Parathyroid adenoma (tissue), 2 donors: Measurements from ENCODE around the gene FUNDC2.
A peak's percentile ranks its signal among the peaks of the same experiment; 100 is the strongest.

Experiments
- H2AFZ ChIP-seq: fragments of 300-600 bp; sonication (generic); one replicate; pipeline ENCODE4 v1.7.0; 2017; ENCODE audit warnings: antibody characterized with exemption, mild to moderate bottlenecking
- H3K27ac ChIP-seq: fragments of 300-600 bp; sonication (generic); one replicate; pipeline ENCODE4 v1.7.0; 2017
- H3K27me3 ChIP-seq: fragments of 300-600 bp; sonication (generic); one replicate; pipeline ENCODE4 v1.7.0; 2017; ENCODE audit warnings: low read length; ENCODE audit not compliant: control insufficient read depth, insufficient read depth
- H3K36me3 ChIP-seq: fragments of 300-600 bp; sonication (generic); one replicate; pipeline ENCODE4 v1.7.0; 2017; ENCODE audit warnings: low read length; ENCODE audit not compliant: control insufficient read depth, insufficient read depth
- H3K4me1 ChIP-seq: fragments of 300-600 bp; sonication (generic); one replicate; pipeline ENCODE4 v1.7.0; 2017; ENCODE audit warnings: control low read depth
- H3K4me2 ChIP-seq: fragments of 300-600 bp; sonication (generic); one replicate; pipeline ENCODE4 v1.7.0; 2017; ENCODE audit warnings: low read length
- H3K4me3 ChIP-seq: fragments of 300-600 bp; sonication (generic); one replicate; pipeline ENCODE4 v1.7.0; 2017; ENCODE audit warnings: low read depth, low read length
- H3K79me2 ChIP-seq: fragments of 300-600 bp; sonication (generic); one replicate; pipeline ENCODE4 v1.7.0; 2017; ENCODE audit warnings: control low read depth
- H3K9ac ChIP-seq: fragments of 300-600 bp; sonication (generic); one replicate; pipeline ENCODE4 v1.7.0; 2017; ENCODE audit warnings: mild to moderate bottlenecking
- H3K9me3 ChIP-seq: fragments of 300-600 bp; sonication (generic); one replicate; pipeline ENCODE4 v1.7.0; 2017; ENCODE audit warnings: low read length; ENCODE audit not compliant: control insufficient read depth
- TF ChIP-seq, protein P1 (sequence below): fragments of 300-600 bp; sonication (generic); IDR thresholded peaks from one replicate; pipeline ENCODE4 v1.7.0; 2017; ENCODE audit warnings: antibody characterized with exemption, mild to moderate bottlenecking
- donor health status: primary hyperparathyroidism.

Gene FUNDC2

DNA sequence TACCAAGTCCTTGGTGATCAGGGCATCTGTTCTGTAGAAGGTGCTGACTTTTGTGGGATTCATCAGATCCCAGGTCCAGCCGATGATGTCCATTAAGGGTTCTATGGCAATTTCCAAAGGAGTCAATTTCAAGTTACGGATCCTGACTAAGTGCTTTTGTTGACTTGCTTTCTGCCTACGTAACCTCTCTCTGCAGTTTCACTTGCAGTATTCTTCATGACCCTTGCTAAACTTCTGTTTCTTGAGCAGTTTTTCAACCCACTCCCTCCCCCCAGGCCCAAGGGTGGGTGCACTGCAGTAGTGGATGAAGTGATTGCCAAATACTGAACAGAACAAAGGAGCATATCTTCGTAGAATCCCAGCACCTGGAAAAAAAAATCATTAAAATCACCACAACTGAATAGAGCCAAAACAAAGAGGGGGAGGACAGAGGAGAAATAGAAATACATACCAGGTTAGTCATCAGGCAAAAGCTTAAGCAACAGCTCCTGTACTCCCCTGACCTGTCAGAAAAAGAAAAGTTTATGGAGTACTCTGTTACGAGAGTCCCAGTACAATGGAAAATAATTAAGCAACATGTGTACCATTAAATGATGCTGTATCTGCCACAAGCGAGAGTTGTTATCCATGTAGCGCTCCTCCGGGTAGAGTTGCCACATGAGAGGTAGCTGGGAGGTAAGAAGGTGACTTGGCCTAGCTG lies 38.5 kb downstream of the FUNDC2 start:
- TF ChIP-seq, protein P1, sequence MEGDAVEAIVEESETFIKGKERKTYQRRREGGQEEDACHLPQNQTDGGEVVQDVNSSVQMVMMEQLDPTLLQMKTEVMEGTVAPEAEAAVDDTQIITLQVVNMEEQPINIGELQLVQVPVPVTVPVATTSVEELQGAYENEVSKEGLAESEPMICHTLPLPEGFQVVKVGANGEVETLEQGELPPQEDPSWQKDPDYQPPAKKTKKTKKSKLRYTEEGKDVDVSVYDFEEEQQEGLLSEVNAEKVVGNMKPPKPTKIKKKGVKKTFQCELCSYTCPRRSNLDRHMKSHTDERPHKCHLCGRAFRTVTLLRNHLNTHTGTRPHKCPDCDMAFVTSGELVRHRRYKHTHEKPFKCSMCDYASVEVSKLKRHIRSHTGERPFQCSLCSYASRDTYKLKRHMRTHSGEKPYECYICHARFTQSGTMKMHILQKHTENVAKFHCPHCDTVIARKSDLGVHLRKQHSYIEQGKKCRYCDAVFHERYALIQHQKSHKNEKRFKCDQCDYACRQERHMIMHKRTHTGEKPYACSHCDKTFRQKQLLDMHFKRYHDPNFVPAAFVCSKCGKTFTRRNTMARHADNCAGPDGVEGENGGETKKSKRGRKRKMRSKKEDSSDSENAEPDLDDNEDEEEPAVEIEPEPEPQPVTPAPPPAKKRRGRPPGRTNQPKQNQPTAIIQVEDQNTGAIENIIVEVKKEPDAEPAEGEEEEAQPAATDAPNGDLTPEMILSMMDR = no peak
- H3K27me3 ChIP-seq = no peaks in the 10 kb centered on the region
- H3K9me3 ChIP-seq = no peaks in the 10 kb centered on the region
- peaks cover 2% of the 10 kb centered on the region for H3K79me2 ChIP-seq
- peaks cover 4% of the 10 kb centered on the region for H3K4me1 ChIP-seq
- H2AFZ ChIP-seq = no peak overlapping the region
- no peak overlapping the region for H3K4me2 ChIP-seq
- no peak overlapping the region for H3K27ac ChIP-seq
- no peak overlapping the region for H3K4me3 ChIP-seq
- no peaks in the 10 kb centered on the region for H3K36me3 ChIP-seq
- H3K9ac ChIP-seq = no peak overlapping the region

DNA sequence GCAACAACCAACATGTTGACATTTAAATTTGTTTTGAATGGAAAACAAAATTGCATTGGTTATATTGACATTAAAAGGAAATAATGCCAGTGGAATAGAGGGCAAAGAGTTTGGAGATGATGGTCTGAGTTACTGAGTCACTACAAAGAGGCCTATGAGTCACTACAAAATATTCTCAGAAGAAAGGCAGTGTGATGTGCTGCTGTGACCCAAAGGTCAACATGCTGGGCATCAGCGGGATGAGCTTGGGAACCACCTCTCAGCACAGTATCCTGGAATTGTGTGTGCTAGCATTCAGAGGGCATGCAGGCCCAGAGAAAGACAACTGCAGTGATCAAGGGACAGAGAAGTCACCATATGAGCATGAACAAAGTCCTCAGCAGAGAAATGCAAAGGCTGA lies 41.5 kb downstream of the FUNDC2 start:
- H3K9ac ChIP-seq = no peak overlapping the region
- H3K27ac ChIP-seq = no peak overlapping the region
- H3K4me1 ChIP-seq = peaks cover 4% of the 10 kb centered on the region

DNA sequence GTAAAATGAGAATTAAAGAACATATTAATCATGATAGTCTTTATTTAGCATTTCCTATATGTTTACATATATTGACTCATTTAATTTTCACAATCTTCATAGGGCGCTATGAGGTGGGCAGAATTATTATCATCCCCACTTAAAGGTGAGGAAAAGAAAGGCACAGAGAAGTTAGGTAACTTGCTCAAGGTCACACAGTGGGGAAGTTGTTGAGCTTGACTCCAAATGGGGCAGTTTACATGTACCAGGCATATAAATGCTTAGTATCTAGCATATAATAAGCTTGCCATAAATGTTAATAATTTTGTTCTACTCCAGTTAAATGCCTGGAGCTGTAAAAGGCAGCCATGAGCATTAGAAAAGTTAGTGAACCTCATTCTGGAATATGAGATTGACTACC lies 42.8 kb downstream of the FUNDC2 start:
- no peak overlapping the region for H2AFZ ChIP-seq
- no peak overlapping the region for H3K9ac ChIP-seq
- TF ChIP-seq, protein P1 = no peak
- peaks cover 2% of the 10 kb centered on the region for H3K79me2 ChIP-seq
- H3K4me1 ChIP-seq = peaks cover 4% of the 10 kb centered on the region
- H3K27ac ChIP-seq = no peak overlapping the region
- no peaks in the 10 kb centered on the region for H3K9me3 ChIP-seq
- H3K4me3 ChIP-seq = no peak overlapping the region
- no peak overlapping the region for H3K4me2 ChIP-seq
- no peaks in the 10 kb centered on the region for H3K27me3 ChIP-seq
- H3K36me3 ChIP-seq = no peaks in the 10 kb centered on the region

More for the DNA sequence above, 41.5 kb downstream of the FUNDC2 start:
- Histone ChIP-seq H3K4me3 (no peak overlapping the region), H2AFZ (no peak overlapping the region), H3K79me2 (peaks cover 2% of the 10 kb centered on the region), H3K9me3 (no peaks in the 10 kb centered on the region), H3K36me3 (no peaks in the 10 kb centered on the region), H3K27me3 (no peaks in the 10 kb centered on the region), H3K4me2 (no peak overlapping the region)
- TF ChIP-seq, protein P1 = no peak

DNA sequence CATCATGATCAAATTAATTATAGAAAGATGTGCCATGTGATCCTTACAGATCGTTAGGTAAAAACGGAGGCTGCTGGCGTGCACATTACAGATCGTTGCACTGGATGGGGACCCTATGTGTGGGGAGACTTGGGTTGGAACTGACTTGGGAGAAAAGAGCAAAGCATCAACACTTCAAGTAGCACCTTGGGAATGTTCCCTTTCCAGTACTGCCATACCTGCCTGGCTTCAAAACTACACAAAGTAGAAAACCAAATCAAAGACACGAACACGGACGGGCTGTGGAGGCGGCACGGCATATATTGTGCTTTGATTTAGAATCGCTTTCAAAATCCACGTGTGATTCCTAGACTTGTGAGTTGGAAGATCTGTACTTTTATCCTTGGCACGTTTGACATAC lies 43.4 kb downstream of the FUNDC2 start:
- Histone ChIP-seq H3K4me3 (peak overlapping the region; percentile 64), H3K27me3 (no peaks in the 10 kb centered on the region), H3K4me2 (peak overlapping the region; percentile 75), H3K9me3 (no peaks in the 10 kb centered on the region), H3K36me3 (no peaks in the 10 kb centered on the region), H2AFZ (peak overlapping the region; percentile 84), H3K79me2 (peaks cover 2% of the 10 kb centered on the region), H3K9ac (no peak overlapping the region), H3K27ac (peak overlapping the region; percentile 84), H3K4me1 (peaks cover 4% of the 10 kb centered on the region)
- TF ChIP-seq, protein P1 = no peak

DNA sequence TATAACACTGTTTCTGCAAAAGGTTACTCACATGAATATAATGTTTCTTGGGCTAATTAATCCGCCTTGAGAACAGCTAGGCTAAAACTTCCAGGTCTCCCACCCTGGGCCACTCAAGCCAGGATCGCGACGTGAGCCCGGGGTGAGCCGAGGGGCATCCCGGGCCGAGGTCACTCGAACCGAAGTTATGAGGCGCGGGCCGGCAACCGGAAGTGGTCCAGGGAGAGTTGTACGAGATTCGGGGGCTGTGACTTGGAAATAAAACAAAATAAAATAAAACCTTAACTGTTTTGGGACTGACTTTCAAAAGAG lies 44.0 kb downstream of the FUNDC2 start:
- Histone ChIP-seq H3K9me3 (no peaks in the 10 kb centered on the region), H3K4me3 (peak overlapping the region; percentile 64), H3K36me3 (no peaks in the 10 kb centered on the region), H3K9ac (peak overlapping the region; percentile 92), H3K27me3 (no peaks in the 10 kb centered on the region), H2AFZ (peak overlapping the region; percentile 84), H3K27ac (peak overlapping the region; percentile 84), H3K79me2 (peaks cover 2% of the 10 kb centered on the region), H3K4me1 (peaks cover 4% of the 10 kb centered on the region), H3K4me2 (peak overlapping the region; percentile 75)
- TF ChIP-seq, protein P1 = no peak
